ENCODE measurements around the gene CSF1.
"Not testable (repeated sequence)": the region's sequence is repeated elsewhere in the genome, so short reads cannot be mapped to it uniquely, and the experiment has no call there.

Gene CSF1

DNA sequence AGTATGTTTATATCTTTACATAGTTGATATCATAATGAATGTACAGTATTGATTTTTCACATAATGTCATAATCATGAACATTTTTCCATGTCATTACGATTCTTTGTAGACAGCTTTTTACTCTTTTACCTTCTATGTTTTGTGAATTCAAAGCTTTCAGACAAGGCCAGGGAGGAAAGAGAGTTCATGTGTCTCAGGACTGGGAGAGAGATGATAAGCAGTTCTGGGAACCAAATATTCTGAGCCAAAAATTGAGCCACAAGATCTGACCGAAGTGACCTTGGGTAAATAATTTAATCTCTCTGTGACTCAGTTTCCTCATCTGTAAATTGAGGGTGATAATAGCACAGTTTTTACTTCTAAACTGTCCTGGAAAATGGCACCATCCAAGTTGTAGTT lies 31.8 kb downstream of the CSF1 start:
- DNase-seq (ENCODE audit: low read depth), result no peak

- DNase-seq (ENCODE audit: low read depth), result no peak
Observed at GRCh38 chr1:109944541-109944940, 33.9 kb downstream of the CSF1 start.

DNA sequence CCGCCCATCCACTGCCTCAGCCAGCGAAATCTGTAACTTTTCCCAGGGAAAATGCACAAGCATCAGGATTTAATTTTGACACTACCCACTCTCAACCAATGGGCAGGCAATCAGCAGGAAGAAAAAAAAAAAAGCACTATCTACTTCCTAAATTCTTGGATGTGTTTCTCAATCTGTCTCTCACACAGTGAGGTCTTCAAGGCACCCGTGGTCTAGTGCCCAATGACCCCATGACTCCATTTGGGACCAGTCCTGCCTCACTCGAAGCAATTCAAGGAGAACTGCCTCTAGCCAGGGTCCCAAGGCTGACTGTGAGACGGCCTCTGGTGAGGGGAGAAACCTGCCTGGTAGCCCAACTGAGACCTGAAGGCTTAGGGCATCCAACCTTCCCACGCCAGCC lies 35.9 kb downstream of the CSF1 start:
- DNase-seq (ENCODE audit: low read depth), result no peak

DNA sequence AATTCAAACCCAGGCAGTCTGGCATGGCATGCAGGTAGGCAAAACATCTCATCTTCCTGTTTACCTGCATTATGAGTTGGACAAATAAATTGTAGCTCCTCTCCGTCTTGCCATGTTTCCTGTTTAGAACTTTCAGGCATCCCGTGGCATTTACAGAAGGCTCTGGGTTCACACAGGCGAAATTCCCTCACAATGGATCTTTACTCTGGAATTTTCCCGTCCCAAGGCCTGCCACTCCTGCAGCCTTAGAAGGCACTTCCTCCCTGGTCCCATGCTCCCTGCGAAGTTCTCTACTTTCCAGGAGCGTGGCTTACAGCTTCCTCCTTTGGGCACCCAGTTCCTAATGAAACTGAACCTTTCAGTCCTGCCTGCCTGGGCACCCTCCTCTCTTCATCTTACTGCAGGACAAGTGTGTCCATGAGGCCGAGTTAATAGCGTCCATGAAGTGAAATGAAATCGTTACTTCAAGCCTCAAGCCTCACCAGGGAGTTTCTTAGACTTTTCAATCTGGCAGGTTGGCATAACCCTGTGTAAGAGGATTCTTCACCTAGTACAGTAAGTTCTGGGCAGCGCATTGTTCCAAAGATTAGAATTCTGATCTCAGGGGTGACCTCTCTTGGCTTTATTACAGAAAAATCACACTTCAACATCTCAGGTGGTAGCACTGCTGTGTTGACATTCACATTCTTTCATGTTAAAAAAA lies 37.1 kb downstream of the CSF1 start:
- DNase-seq (ENCODE audit: low read depth), result no peak

GRCh38 chr1:109948285-109948630 lies 37.6 kb downstream of the CSF1 start:
- no peak for DNase-seq (ENCODE audit: low read depth)

GRCh38 chr1:109950038-109950437 lies 39.4 kb downstream of the CSF1 start:
- DNase-seq (ENCODE audit: low read depth), result no peak

DNA sequence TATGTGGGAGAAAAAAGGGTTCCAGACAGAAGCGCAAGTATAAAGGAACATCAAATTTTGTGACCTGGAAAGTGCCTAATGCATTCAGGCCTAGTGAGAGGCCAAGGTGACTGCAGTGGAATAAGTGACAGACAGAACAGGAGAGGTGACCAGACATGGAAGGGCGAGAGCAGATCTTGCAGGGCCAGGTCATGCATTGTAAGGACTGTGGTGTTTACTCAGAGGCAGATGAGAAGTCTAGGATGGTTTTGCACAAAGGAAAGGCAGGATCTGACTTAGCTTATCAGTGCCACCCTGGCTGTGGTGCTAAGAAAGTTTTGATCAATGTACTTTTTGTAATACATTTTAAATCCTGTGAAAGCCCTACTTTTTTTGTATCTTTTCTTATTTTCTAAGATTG lies 39.9 kb downstream of the CSF1 start:
- DNase-seq (ENCODE audit: low read depth), result no peak

DNA sequence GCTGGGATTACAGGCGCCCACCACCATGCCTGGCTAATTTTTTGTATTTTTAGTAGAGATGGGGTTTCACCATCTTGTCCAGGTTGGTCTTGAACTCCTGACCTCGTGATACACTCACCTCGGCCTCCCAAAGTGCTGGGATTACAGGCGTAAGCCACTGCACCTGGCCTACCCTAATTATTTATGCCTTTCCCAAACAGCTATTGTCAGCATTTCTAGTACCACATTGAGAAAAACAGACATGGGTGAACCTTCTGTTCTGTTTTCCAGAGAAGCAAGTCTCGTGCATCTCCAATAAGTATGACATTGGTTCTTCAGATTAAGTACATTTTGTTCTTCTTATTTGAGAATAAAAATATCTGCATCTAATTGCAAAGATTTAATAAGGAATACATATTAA lies 40.9 kb downstream of the CSF1 start:
- not testable (repeated sequence) for DNase-seq (ENCODE audit: low read depth)

DNA sequence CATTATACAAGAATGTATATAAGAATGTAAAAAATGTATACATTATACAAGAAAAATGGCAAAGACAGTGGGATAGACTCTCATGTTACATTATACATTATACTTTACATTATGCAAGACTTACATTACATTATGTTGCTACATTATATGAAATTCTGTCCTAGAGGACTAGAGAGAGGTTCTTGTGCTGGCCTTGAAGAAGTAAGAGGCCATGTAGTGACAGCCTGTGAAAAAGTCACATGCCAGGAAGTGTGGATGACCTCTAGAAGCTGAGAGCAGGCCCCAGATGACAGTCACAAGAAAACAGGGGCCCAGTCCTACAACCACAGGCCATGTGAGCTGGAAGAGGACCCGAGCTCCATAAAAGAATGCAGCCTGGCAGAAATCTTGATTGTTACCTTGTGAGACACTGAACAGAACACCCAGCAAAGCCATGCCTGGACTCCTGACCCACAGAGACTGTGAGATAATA lies 43.4 kb downstream of the CSF1 start:
- DNase-seq (ENCODE audit: low read depth), result no peak

DNA sequence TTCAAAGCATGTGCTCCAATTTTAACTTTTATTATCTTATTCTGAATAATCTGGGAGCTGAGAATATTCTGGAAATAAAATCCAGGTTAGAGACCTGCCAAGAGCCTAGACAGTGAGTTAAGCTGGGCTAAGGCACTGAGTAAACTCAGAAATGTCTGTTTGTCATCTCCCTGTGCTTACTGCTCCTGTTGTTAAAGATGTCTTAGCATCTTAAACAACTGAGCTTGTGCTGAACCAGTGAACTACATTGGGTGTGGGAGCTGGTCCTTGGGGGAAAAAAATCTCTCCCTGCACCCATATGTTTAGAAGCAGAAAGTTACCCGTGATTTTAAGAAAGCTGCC lies 49.0 kb downstream of the CSF1 start:
- DNase-seq (ENCODE audit: low read depth), result no peak

- peak; percentile 33 for DNase-seq (ENCODE audit: low read depth)
Observed at GRCh38 chr1:109959974-109960744, 49.5 kb downstream of the CSF1 start.

- DNase-seq (ENCODE audit: low read depth), result no peak
Observed at GRCh38 chr1:109960745-109961094, 50.1 kb downstream of the CSF1 start.

DNA sequence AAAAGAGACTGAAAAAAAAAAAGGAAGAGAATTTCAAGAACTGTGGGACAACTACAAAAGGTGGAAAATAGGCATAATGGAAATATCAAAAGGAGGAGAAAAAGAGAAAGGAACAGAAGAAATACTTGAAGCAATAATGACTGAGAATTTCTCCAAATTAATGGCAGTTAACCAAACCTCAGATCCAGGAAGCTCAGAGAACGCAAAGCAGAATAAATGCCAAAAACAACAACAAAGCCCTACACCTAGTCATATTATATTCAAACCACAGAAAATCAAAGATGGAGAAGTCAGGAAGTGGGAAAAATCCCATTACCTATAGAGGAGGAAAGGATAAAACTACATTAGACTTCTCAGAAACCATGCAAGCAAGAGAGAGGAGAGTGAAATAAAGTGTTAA lies 53.2 kb downstream of the CSF1 start:
- no peak for DNase-seq (ENCODE audit: low read depth)

GRCh38 chr1:109969146-109969829 lies 58.6 kb downstream of the CSF1 start:
- DNase-seq (ENCODE audit: low read depth), result peak; percentile 84

- DNase-seq (ENCODE audit: low read depth), result no peak
Observed at GRCh38 chr1:109969907-109970306, 59.3 kb downstream of the CSF1 start.

- DNase-seq (ENCODE audit: low read depth), result no peak
Observed at GRCh38 chr1:109971559-109971958, 60.9 kb downstream of the CSF1 start.

GRCh38 chr1:109974191-109974590 lies 63.5 kb downstream of the CSF1 start:
- DNase-seq (ENCODE audit: low read depth), result no peak

DNA sequence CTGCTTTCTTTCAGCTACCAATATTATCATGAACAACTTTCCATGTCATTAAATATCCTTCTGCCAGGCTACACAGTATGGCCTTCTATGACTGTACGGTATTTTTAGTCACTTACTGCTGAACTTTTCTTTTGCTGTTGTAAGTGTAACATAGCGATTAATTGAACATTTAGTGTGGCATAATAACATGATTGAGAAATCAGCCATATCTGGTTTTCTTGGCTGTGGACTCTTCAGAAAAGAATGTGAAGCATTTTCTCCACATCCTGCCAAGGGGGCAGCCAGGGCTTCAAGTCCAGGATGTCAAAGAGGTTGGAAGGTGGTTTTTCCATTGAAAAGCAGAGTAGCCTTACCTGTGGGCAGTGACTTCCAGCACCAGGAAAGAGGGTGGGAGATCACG lies 65.1 kb downstream of the CSF1 start:
- peak; percentile 54 for DNase-seq (ENCODE audit: low read depth)

- DNase-seq (ENCODE audit: low read depth), result no peak
Observed at GRCh38 chr1:109976762-109977161, 66.1 kb downstream of the CSF1 start.

DNA sequence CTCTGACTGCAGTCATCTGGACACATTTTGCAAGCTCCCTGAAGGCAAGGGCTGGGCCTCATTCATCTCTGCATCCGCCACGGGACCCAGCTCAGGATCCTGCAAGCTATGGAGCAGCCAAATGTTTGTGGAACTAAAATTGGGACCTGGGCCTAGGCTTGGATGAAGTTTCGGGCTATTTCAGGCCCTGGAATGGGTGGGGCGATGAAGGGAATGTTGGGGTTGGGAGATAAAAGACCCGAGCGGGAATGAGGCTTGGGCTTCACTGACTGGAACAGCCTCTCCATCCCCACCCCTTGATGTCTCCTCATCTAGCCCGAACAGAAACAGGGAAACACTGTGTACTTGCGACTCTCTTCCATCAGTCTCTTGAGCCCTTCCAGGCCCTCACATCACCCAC lies 66.6 kb downstream of the CSF1 start:
- no peak for DNase-seq (ENCODE audit: low read depth)

DNA sequence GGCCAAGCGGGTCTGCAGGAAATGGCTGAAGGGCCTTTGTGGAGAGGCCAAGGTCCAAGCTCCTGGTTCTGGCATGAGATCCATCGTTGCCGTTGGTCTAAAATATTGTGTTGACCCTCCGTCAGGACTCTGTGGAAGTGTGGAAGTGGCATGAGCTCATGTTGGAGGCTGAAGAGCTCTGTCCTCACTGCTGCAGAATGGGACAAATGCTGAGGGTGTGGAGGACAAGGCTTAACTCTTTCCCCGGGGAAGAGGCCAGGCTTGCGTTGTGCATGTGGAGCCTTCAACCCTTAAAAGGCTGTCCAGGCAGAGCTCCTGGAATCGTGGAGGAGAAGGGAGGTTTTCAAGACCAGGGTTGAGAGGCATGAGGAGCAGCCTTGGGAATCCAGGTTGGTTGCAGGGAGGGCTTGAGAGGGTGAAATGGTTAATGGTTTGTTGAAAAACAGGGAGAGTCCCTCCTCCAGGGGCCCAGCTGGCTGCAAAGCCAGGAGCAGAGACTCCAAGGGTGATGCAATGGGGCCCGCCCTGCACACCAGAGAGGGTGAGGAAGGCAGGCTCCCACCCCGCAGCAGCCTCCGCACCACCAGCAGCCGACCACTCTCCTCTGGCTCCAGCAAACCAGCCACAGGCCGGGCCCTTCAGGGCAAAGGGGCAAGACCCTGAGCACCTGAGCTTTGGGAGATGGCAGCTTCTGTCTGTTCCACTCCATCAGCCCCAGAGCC lies 67.2 kb downstream of the CSF1 start:
- no peak for DNase-seq (ENCODE audit: low read depth)

DNA sequence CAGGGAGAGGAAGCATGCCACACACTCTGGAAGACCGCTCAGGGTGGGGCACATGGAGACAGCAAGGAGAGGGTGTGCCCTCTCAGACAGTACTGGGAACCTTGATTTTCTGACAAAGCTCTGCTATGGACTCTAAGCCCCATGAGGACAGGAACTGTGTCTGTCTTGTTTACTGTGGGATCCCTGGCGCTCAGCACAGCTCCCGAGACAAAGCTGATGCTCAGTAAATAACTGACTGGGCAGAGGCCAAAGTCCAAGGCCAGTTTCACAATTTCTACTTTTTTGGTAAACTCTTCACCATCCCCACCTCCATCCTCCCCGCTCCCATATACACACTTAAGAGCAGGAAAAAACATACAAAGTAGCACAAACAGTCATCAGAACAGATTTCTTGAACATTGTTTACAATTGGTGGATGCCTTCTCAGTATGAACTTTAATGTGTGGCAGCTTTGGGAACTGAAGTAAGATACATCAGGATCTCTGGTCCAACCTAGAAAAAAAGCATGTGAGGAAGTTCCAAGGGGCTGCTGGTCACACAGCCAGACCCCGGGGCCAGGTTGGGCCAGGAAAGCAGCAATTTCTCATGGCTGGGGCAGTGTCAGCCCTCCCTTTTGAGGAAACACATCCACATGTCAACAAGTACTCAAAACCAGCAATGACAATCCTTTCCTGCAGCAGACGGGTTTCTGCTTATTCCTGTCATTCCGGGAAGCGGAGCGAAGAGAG lies 68.3 kb downstream of the CSF1 start:
- no peak for DNase-seq (ENCODE audit: low read depth)

Data from stromal cell of bone marrow (primary cell).